ENCODE results near the gene CNKSR2.

DNA sequence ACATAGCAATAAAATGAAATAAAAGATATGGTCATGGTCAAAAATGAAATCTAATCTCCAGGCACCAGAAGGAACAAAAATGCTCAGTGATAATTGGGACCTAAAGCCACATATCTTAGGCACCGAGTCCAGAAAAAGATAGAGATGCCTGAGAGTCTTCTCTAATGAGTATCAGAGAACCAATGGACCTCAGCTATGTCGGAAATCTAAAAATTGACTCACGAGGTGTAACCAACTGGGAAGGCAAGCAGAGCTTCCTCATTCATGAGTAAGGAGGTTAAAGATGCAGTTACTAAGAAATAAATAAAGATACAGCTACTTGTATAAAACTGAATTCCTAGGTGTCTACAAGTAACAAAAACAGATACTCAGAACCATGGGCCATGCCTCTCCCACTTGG lies 211.8 kb downstream of the CNKSR2 start:
- TF ChIP-seq, protein P1, sequence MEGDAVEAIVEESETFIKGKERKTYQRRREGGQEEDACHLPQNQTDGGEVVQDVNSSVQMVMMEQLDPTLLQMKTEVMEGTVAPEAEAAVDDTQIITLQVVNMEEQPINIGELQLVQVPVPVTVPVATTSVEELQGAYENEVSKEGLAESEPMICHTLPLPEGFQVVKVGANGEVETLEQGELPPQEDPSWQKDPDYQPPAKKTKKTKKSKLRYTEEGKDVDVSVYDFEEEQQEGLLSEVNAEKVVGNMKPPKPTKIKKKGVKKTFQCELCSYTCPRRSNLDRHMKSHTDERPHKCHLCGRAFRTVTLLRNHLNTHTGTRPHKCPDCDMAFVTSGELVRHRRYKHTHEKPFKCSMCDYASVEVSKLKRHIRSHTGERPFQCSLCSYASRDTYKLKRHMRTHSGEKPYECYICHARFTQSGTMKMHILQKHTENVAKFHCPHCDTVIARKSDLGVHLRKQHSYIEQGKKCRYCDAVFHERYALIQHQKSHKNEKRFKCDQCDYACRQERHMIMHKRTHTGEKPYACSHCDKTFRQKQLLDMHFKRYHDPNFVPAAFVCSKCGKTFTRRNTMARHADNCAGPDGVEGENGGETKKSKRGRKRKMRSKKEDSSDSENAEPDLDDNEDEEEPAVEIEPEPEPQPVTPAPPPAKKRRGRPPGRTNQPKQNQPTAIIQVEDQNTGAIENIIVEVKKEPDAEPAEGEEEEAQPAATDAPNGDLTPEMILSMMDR (IDR thresholded peaks at IDR 0.05) = no peak
- TF ChIP-seq POLR2A (IDR thresholded peaks at IDR 0.05) = no peak
